Left colon (tissue), 2 donors: ENCODE data around the gene KCNMB3. TPM values are rescaled to one million over a fixed set of nuclear protein-coding genes. Genes with fewer than 3 reads are reported as not detected.
"Not testable (repeated sequence)": the region's sequence is repeated elsewhere in the genome, so short reads cannot be mapped to it uniquely, and the experiment has no call there.

ENCODE experiments used
- ATAC-seq: fragments of 200-7000 bp; cut with Tn5 transposase; one replicate; pipeline ENCODE4 v1.9.1; 2020; ENCODE audit warnings: mild to moderate bottlenecking, moderate library complexity
- DNase-seq, 2 donors: peaks; one replicate each; pipeline ENCODE4 v3.0.0-alpha.2; 2020
- intact Hi-C, 2 donors: fragments of 100-400 bp; cut with DNase I in 1 of 2; cut with micrococcal nuclease in 1 of 2; formaldehyde crosslinking; loops; one replicate each; pipeline versions ENCODE4 v1.11.2 to v1.14.0; 2022; cut with DNase I, micrococcal nuclease
- total RNA-seq, 2 donors: library from RNA; stranded (reverse); fragmentation: NEBNext Ultra II Directional; extraction: Animal tissue kit (Norgen Biotek cat#: 25700); gene quantifications; one replicate each; pipeline ENCODE4 v1.2.1, GENCODE V29; 2021
- donor health status: DM: no; HTN: no; CAD: no.
- donor health status: DM: yes; HTN: yes; CAD: no.

KCNMB3 gene
- total RNA-seq, 2 donors from 2014 or later: 1.5 to 2.4 TPM

- ATAC-seq: no peak
- no peak for DNase-seq
- intact Hi-C loops: no loop called here
Observed at GRCh38 chr3:179266701-179267211, 15.8 kb upstream of the KCNMB3 start.

GRCh38 chr3:179265875-179266274 is 15.0 kb upstream of the KCNMB3 start:
- no peak for DNase-seq
- ATAC-seq: no peak
- intact Hi-C loops: no loop called here

- ATAC-seq: no peak
Observed at GRCh38 chr3:179265092-179265491, 14.2 kb upstream of the KCNMB3 start.

GRCh38 chr3:179264449-179264848 is 13.5 kb upstream of the KCNMB3 start:
- DNase-seq (no peak), ATAC-seq (no peak)
- intact Hi-C loops: no loop called here

More at GRCh38 chr3:179265092-179265491, 14.2 kb upstream of the KCNMB3 start:
- intact Hi-C loops: no loop called here
- DNase-seq: no peak

- ATAC-seq: no peak
- no peak for DNase-seq
- intact Hi-C loops: no loop called here
Observed at GRCh38 chr3:179263134-179263533, 12.2 kb upstream of the KCNMB3 start.

- ATAC-seq (peak; percentile 100), DNase-seq (peak; percentile 69 to 86)
- intact Hi-C loops: no loop called here
Observed at GRCh38 chr3:179260949-179261765, 10.2 kb upstream of the KCNMB3 start.

GRCh38 chr3:179259959-179260756 is 9.2 kb upstream of the KCNMB3 start:
- intact Hi-C loops, ATAC-seq, DNase-seq: not testable (repeated sequence)

GRCh38 chr3:179258820-179259219 is 7.9 kb upstream of the KCNMB3 start:
- DNase-seq (no peak), ATAC-seq (no peak)
- intact Hi-C loops: no loop called here

GRCh38 chr3:179257742-179258141 is 6.8 kb upstream of the KCNMB3 start:
- ATAC-seq, intact Hi-C loops, DNase-seq: not testable (repeated sequence)

- DNase-seq (no peak), ATAC-seq (no peak)
- intact Hi-C loops: no loop called here
Observed at GRCh38 chr3:179256813-179257212, 5.9 kb upstream of the KCNMB3 start.

GRCh38 chr3:179247289-179248015 is 3.5 kb downstream of the KCNMB3 start:
- intact Hi-C loops: no loop called here
- ATAC-seq (no peak), DNase-seq (no peak)

GRCh38 chr3:179244878-179245277 is 6.0 kb downstream of the KCNMB3 start:
- DNase-seq: no peak
- no peak for ATAC-seq
- intact Hi-C loops: no loop called here

GRCh38 chr3:179242859-179243258 is 8.1 kb downstream of the KCNMB3 start:
- ATAC-seq: not testable (repeated sequence)

GRCh38 chr3:179240299-179240698 is 10.6 kb downstream of the KCNMB3 start:
- DNase-seq, intact Hi-C loops, ATAC-seq: not testable (repeated sequence)

More at GRCh38 chr3:179242859-179243258, 8.1 kb downstream of the KCNMB3 start:
- intact Hi-C loops, DNase-seq: not testable (repeated sequence)

- ATAC-seq (no peak), DNase-seq (no peak)
- intact Hi-C loops: no loop called here
Observed at GRCh38 chr3:179236669-179237301, 14.1 kb downstream of the KCNMB3 start.

GRCh38 chr3:179234199-179234598 is 16.7 kb downstream of the KCNMB3 start:
- no peak for DNase-seq
- intact Hi-C loops: no loop called here
- no peak for ATAC-seq

- DNase-seq (no peak), ATAC-seq (no peak)
- intact Hi-C loops: no loop called here
Observed at GRCh38 chr3:179233043-179233442, 17.9 kb downstream of the KCNMB3 start.

- DNase-seq (no peak), ATAC-seq (no peak)
- intact Hi-C loops: no loop called here
Observed at GRCh38 chr3:179229177-179229576, 21.7 kb downstream of the KCNMB3 start.

- ATAC-seq: no peak
- intact Hi-C loops: no loop called here
- no peak for DNase-seq
Observed at GRCh38 chr3:179227349-179227748, 23.6 kb downstream of the KCNMB3 start.
